GM18517 (cell line): ENCODE data around the gene SIX2.

Source experiments
- ATAC-seq: cut with Tn5 transposase; IDR thresholded peaks from one replicate; pipeline ENCODE4 v1.9.1; 2021; ENCODE audit warnings: mild to moderate bottlenecking, moderate library complexity; ENCODE audit not compliant: unreplicated experiment

Gene SIX2

GRCh38 chr2:45024097-45024496 is 14.8 kb upstream of the SIX2 start:
- ATAC-seq = no peak

GRCh38 chr2:45020439-45020838 is 11.2 kb upstream of the SIX2 start:
- ATAC-seq = no peak

- ATAC-seq = no peak
Measured at GRCh38 chr2:45018023-45018422, 8.8 kb upstream of the SIX2 start.

GRCh38 chr2:45014831-45015230 is 5.6 kb upstream of the SIX2 start:
- no peak for ATAC-seq

- ATAC-seq = no peak
Measured at GRCh38 chr2:45014016-45014702, 4.9 kb upstream of the SIX2 start.

- no peak for ATAC-seq
Measured at GRCh38 chr2:45013229-45014015, 4.2 kb upstream of the SIX2 start.

- ATAC-seq = no peak
Measured at GRCh38 chr2:45012733-45013132, 3.5 kb upstream of the SIX2 start.

- ATAC-seq = no peak
Measured at GRCh38 chr2:45011621-45012602, 2.7 kb upstream of the SIX2 start.

- ATAC-seq = no peak
Measured at GRCh38 chr2:45011121-45011520, 1.9 kb upstream of the SIX2 start.

GRCh38 chr2:45010702-45011012 is 1.4 kb upstream of the SIX2 start:
- no peak for ATAC-seq

GRCh38 chr2:45009928-45010701 is 863 bp upstream of the SIX2 start:
- ATAC-seq = no peak

- ATAC-seq = no peak
Measured at GRCh38 chr2:45008296-45009129, 739 bp downstream of the SIX2 start.

- ATAC-seq = no peak
Measured at GRCh38 chr2:45007961-45008295, 1.3 kb downstream of the SIX2 start.

- ATAC-seq = no peak
Measured at GRCh38 chr2:45006942-45007287, 2.3 kb downstream of the SIX2 start.

- ATAC-seq = no peak
Measured at GRCh38 chr2:45006041-45006941, 3.0 kb downstream of the SIX2 start.

- no peak for ATAC-seq
Measured at GRCh38 chr2:45005261-45006002, 3.8 kb downstream of the SIX2 start.

- no peak for ATAC-seq
Measured at GRCh38 chr2:45004562-45005191, 4.6 kb downstream of the SIX2 start.
